ENCODE results near the gene G6PC3. TPM values are rescaled to one million over a fixed set of nuclear protein-coding genes. Genes with fewer than 3 reads are reported as not detected.
"Not testable (repeated sequence)": the region's sequence is repeated elsewhere in the genome, so short reads cannot be mapped to it uniquely, and the experiment has no call there.

Gene G6PC3
- 30.4 TPM for total RNA-seq
- long read RNA-seq, partial matches to known transcripts, result 0 of 5 reads
- long read RNA-seq, other reads (novel, unspliced or antisense), result 1 of 5 reads

- intact Hi-C loops (cut with DNase I), result loop anchor here (2.0 to 5.0 kb wide), 3 partner anchors 26 to 52 kb away; partner anchors contain the start of gene HDAC5
- ATAC-seq (peak; percentile 95), DNase-seq (ENCODE audit: missing footprints) (peak; percentile 96)
Measured at GRCh38 chr17:44070455-44071197, at the start of gene G6PC3. TSS of gene G6PC3 (plus strand) at chr17:44070735. CDS start at chr17:44070966, 231 bp downstream.

GRCh38 chr17:44021227-44021626 is 49.3 kb upstream of the G6PC3 start:
- ATAC-seq; DNase-seq (ENCODE audit: missing footprints); intact Hi-C loops (cut with DNase I): not testable (repeated sequence)

GRCh38 chr17:44022246-44022645 is 48.3 kb upstream of the G6PC3 start:
- DNase-seq (ENCODE audit: missing footprints) (no peak), ATAC-seq (no peak)
- intact Hi-C loops (cut with DNase I), result no loop called here

- intact Hi-C loops (cut with DNase I), result no loop called here
- no peak for DNase-seq (ENCODE audit: missing footprints)
Measured at GRCh38 chr17:44023545-44024270, 46.8 kb upstream of the G6PC3 start.

GRCh38 chr17:44024271-44024663 is 46.3 kb upstream of the G6PC3 start:
- intact Hi-C loops (cut with DNase I), result no loop called here
- DNase-seq (ENCODE audit: missing footprints), result no peak
- no peak for ATAC-seq

More at GRCh38 chr17:44023545-44024270, 46.8 kb upstream of the G6PC3 start:
- no peak for ATAC-seq

GRCh38 chr17:44024853-44025252 is 45.7 kb upstream of the G6PC3 start:
- ATAC-seq (no peak), DNase-seq (ENCODE audit: missing footprints) (no peak)
- intact Hi-C loops (cut with DNase I), result no loop called here

- intact Hi-C loops (cut with DNase I), result no loop called here
- ATAC-seq (no peak), DNase-seq (ENCODE audit: missing footprints) (no peak)
Measured at GRCh38 chr17:44029736-44030135, 40.8 kb upstream of the G6PC3 start.

- no peak for DNase-seq (ENCODE audit: missing footprints)
- intact Hi-C loops (cut with DNase I), result no loop called here
- ATAC-seq, result no peak
Measured at GRCh38 chr17:44030482-44030881, 40.1 kb upstream of the G6PC3 start.

- DNase-seq (ENCODE audit: missing footprints) (no peak), ATAC-seq (no peak)
- intact Hi-C loops (cut with DNase I), result no loop called here
Measured at GRCh38 chr17:44033861-44034408, 36.6 kb upstream of the G6PC3 start.

GRCh38 chr17:44034688-44035087 is 35.8 kb upstream of the G6PC3 start:
- DNase-seq (ENCODE audit: missing footprints); ATAC-seq; intact Hi-C loops (cut with DNase I): not testable (repeated sequence)

GRCh38 chr17:44037471-44037870 is 33.1 kb upstream of the G6PC3 start:
- DNase-seq (ENCODE audit: missing footprints), result no peak
- intact Hi-C loops (cut with DNase I), result no loop called here
- no peak for ATAC-seq

GRCh38 chr17:44038604-44039011 is 31.9 kb upstream of the G6PC3 start:
- DNase-seq (ENCODE audit: missing footprints) (no peak), ATAC-seq (peak; percentile 8)
- intact Hi-C loops (cut with DNase I), result no loop called here

- intact Hi-C loops (cut with DNase I), result loop anchor here (5.0 to 10.0 kb wide), 2 partner anchors 33 to 95 kb away; partner anchors contain the start of gene PPY
- ATAC-seq (peak; percentile 27), DNase-seq (ENCODE audit: missing footprints) (no peak)
Measured at GRCh38 chr17:44039829-44040635, 30.5 kb upstream of the G6PC3 start.

GRCh38 chr17:44043272-44043696 is 27.3 kb upstream of the G6PC3 start:
- intact Hi-C loops (cut with DNase I), result loop anchor here (5.0 to 10.0 kb wide), 2 partner anchors 36 to 98 kb away; partner anchors contain the start of gene PPY
- DNase-seq (ENCODE audit: missing footprints) (no peak), ATAC-seq (no peak)

- DNase-seq (ENCODE audit: missing footprints) (no peak), ATAC-seq (no peak)
- intact Hi-C loops (cut with DNase I), result loop anchor here (5.0 to 10.0 kb wide), 2 partner anchors 37 to 99 kb away; partner anchors contain the start of gene PPY
Measured at GRCh38 chr17:44044071-44044470, 26.5 kb upstream of the G6PC3 start.

- DNase-seq (ENCODE audit: missing footprints) (no peak), ATAC-seq (no peak)
- intact Hi-C loops (cut with DNase I), result loop anchor here (10.0 kb wide), 1 partner anchor 101 kb away; the partner anchor contains the start of gene PPY
Measured at GRCh38 chr17:44045486-44045885, 25.0 kb upstream of the G6PC3 start.

GRCh38 chr17:44046893-44047292 is 23.6 kb upstream of the G6PC3 start:
- DNase-seq (ENCODE audit: missing footprints), result not testable (repeated sequence)
- intact Hi-C loops (cut with DNase I), result loop anchor here (10.0 kb wide), 1 partner anchor 102 kb away; the partner anchor contains the start of gene PPY

More at GRCh38 chr17:44046893-44047292, 23.6 kb upstream of the G6PC3 start:
- ATAC-seq, result not testable (repeated sequence)
